SJSA1 (cell line): ENCODE data around the gene DIP2C. TPM values are rescaled to one million over a fixed set of nuclear protein-coding genes. Genes with fewer than 3 reads are reported as not detected.

ENCODE experiments used
- DNase-seq, 2 experiments: peaks; one replicate each; pipeline ENCODE4 v3.0.0-alpha.2; 2015 to 2020; ENCODE audit warnings: low spot score in 2 of 2, low read depth in 1 of 2
- H3K27ac ChIP-seq: fragments of 250-450 bp; sonication (Bioruptor Pico); 2 replicates; pipeline ENCODE4 v1.5.1; 2020; ENCODE audit warnings: mild to moderate bottlenecking, moderate library complexity
- H3K27me3 ChIP-seq: fragments of 250-450 bp; sonication (Bioruptor Pico); replicated peaks from 2 replicates; pipeline ENCODE4 v1.5.1; 2020; ENCODE audit warnings: mild to moderate bottlenecking, moderate library complexity
- H3K36me3 ChIP-seq: fragments of 250-450 bp; sonication (Bioruptor Pico); 2 replicates; pipeline ENCODE4 v1.5.1; 2020; ENCODE audit warnings: mild to moderate bottlenecking
- H3K4me1 ChIP-seq: fragments of 250-450 bp; sonication (Bioruptor Pico); replicated peaks from 2 replicates; pipeline ENCODE4 v1.6.1; 2021; ENCODE audit warnings: mild to moderate bottlenecking
- H3K4me3 ChIP-seq: fragments of 250-450 bp; sonication (Bioruptor Pico); 2 replicates; pipeline ENCODE4 v1.5.1; 2020; ENCODE audit warnings: mild to moderate bottlenecking
- H3K9me3 ChIP-seq: fragments of 250-450 bp; sonication (Bioruptor Pico); replicated peaks from 2 replicates; pipeline ENCODE4 v1.5.1; 2020; ENCODE audit warnings: mild to moderate bottlenecking
- total RNA-seq: library from RNA; depleted of rRNA; stranded (reverse); fragments of >200 nt; shearing (Covaris generic); gene quantifications from 2 replicates; pipeline ENCODE4 v1.2.3, GENCODE V29; 2014

The DIP2C gene
- total RNA-seq, 1 experiment from 2014 or later, result 17.5 TPM

DNA sequence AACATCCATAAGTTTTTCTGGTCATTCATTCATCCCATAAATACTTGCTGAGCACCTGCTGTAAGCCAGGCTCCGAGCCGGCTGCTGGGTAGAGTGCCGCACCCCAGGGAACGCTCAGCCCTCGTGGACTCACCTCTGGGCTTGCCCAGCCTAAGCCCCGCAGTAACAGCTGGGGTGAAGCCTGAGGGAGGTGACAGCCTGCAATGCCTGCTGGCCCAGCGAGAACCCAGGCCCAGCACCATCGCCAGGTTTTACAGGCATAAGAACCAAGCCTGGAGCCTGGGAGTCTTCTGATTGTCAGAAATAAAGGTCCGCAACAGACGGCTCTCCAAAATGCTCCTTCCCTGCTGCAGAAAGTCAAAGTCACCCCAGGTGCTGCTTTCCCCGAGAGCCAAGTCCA, 348.8 kb downstream of the DIP2C start:
- peaks cover 36% of the 10 kb centered on the region for H3K36me3 ChIP-seq
- no peak overlapping the region for H3K27ac ChIP-seq
- H3K4me1 ChIP-seq, result peaks cover 1% of the 10 kb centered on the region
- H3K27me3 ChIP-seq, result no peaks in the 10 kb centered on the region
- peak in 1 of 2 experiments; percentile 32 for DNase-seq
- no peak overlapping the region for H3K4me3 ChIP-seq
- H3K9me3 ChIP-seq, result no peaks in the 10 kb centered on the region

DNA sequence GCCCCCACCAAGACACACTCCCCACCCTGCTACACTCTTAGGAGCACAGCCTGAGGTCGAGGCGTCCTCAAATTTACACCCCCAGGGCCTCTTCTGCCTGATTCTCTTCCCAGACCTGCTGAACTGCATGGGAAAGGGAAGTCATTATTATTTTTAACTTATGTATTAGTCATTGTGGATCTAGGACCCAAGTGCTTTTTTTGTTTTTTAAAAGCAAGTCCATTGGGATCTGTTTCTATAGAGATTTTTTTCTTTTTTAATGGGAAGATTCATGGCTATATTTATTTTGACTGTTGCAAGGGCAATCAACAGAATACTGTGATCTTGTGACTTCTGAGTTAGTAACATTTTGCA, 350.5 kb downstream of the DIP2C start:
- Histone ChIP-seq H3K27ac (no peak overlapping the region), H3K27me3 (no peaks in the 10 kb centered on the region), H3K36me3 (peaks cover 28% of the 10 kb centered on the region), H3K4me1 (peaks cover 9% of the 10 kb centered on the region), H3K9me3 (no peaks in the 10 kb centered on the region), H3K4me3 (no peak overlapping the region)
- DNase-seq, result no peak

DNA sequence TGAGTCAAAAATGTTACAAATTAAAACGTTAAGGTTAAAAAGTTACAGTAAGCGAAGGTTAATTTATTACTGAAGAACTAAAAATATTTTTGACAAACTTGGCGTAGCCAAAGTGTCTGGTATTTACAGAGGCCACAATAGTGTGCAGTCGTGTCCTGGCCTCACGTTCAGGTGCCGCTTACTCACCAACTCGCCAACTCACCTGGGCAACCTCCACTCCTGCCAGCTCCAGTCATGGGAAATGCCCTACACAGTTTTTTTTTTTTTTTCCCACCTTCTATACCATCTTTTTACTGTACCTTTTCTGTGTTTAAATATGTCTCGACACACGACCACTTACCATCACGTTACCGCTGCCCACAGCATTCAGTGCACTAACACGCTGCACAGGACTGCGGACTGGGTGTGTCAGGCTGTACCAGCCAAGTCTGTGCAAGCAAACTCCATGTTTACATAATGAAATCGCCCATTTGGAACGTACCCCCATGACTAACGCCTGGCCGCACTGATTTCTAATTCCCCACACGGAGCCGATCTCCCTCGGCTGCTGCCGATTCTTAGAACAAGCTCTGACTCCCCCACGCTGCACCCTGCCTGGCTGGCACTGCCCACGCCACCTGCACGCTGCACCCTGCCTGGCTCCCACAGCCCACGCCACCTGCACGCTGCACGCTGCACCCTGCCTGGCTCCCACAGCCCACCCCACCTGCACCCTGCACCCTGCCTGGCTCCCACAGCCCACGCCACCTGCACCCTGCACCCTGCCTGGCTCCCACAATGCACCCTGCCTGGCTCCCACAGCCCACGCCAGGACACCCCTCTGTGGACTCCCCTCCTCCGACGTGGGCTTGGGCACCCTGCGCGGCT, 351.1 kb downstream of the DIP2C start:
- no peak overlapping the region for H3K4me3 ChIP-seq
- peaks cover 9% of the 10 kb centered on the region for H3K4me1 ChIP-seq
- no peaks in the 10 kb centered on the region for H3K27me3 ChIP-seq
- peaks cover 33% of the 10 kb centered on the region for H3K36me3 ChIP-seq
- no peaks in the 10 kb centered on the region for H3K9me3 ChIP-seq
- H3K27ac ChIP-seq, result no peak overlapping the region
- peak in 1 of 2 experiments; percentile 42 for DNase-seq

DNA sequence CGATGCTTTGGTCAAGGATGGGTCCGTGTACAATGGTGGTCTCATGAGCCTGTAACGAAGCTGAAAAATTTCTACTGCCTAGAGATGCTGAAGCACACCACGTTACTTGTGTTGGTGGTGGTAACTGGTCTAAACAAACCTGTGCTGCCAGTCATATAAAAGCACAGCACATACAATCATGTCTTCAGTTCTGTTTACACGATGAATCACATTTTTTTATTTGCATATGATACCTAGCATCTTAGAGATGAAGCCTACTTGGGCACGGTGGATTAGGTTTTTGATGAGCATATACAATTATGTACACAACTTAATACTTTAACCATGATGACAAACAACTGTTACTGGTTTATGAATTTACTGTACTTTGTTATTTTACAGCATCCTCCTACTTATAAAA, 353.2 kb downstream of the DIP2C start:
- Histone ChIP-seq H3K27me3 (no peaks in the 10 kb centered on the region), H3K27ac (no peak overlapping the region), H3K4me1 (peaks cover 9% of the 10 kb centered on the region), H3K9me3 (no peaks in the 10 kb centered on the region), H3K4me3 (no peak overlapping the region), H3K36me3 (peaks cover 28% of the 10 kb centered on the region)
- DNase-seq, result peak in 1 of 2 experiments; percentile 16

DNA sequence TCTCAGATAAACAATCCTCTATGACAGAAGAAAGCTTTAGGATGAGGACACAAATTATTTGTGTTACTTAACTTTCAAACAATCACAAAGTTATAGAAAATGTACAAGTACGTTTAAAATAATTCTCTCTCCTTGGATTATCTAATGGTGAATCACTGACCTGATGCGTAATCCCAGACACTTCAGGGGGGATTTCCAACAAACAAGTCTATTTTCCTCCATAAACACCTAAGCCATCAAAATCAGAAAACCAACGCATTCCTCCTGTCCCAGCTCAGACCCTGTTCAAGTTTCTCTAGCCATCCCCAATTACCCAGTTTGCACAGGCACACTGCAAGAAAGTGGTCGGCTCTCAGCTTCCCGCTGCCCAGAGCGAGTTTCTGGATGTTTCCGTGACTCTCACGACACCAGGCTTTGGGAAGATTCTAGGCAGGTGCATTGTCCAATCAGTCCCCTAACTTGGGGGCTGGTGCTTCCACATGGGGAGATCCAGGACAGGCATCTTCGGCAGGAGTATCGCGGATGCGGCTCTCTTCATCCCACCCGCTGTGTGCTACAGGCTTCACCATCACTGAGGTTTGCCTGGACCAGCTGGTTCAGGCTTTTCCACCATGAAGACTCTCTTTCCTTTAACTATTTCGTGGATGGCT, 354.2 kb downstream of the DIP2C start:
- H3K27me3 ChIP-seq, result no peaks in the 10 kb centered on the region
- H3K4me1 ChIP-seq, result peaks cover 9% of the 10 kb centered on the region
- peaks cover 20% of the 10 kb centered on the region for H3K36me3 ChIP-seq
- H3K4me3 ChIP-seq, result no peak overlapping the region
- no peak overlapping the region for H3K27ac ChIP-seq
- no peaks in the 10 kb centered on the region for H3K9me3 ChIP-seq
- peak; percentile 14 to 31 for DNase-seq

DNA sequence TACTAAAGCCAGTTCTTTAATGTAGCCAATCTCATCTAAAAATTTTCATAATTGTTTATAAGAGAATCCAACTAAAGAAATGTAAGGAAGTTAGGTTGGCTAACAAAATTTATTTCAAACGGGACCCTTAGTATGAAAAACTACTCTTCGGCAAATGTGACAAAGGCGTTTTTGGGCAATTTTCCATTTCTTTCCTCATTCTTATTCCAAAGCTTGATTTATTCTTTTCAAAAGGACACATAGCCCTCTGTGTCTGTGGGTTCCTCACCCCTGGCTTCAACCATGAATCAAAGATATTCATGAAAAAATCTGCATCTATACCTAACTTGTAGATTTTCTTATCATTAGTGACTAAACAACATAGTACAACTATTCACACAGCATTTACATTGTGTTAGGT, 358.3 kb downstream of the DIP2C start:
- DNase-seq, result no peak
- Histone ChIP-seq H3K27ac (no peak overlapping the region), H3K9me3 (no peaks in the 10 kb centered on the region), H3K4me3 (no peak overlapping the region), H3K36me3 (peaks cover 18% of the 10 kb centered on the region), H3K27me3 (no peaks in the 10 kb centered on the region), H3K4me1 (peaks cover 20% of the 10 kb centered on the region)

DNA sequence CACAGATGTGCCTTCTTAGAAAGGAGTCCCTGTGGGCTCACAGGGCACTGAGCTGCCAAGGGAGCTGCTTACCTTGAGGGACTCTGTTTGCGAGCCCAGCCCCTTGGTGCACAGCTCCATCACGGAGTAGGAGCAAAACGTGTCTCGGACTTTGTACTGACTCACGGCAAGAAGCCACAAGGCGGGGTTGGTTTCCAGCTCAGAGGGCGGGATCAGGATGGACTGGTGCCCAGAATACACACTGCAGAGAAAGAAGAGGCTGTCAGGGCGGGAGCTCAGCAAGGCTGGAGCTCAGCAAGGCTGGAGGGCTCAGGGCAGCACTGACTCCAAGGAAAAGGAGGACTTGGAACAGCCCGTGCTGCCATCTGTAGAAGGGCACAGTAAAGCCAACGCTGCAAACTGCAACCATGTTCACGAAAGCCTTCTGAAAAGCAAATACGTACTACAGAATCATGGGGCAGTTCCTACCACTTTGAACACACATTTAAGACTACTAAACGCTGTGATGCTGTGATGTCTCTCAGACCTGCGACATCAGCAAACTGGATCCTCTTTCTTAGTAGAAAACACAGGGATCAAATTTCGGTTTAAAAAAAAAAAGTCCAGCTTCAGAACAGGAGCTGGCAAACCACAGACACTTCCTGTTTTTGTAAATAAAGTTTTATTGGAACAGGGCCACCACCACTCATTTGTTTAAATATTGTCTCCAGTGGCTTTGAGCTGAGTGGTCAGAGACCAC, 359.9 kb downstream of the DIP2C start:
- no peaks in the 10 kb centered on the region for H3K9me3 ChIP-seq
- DNase-seq, result peak; percentile 83 to 87

DNA sequence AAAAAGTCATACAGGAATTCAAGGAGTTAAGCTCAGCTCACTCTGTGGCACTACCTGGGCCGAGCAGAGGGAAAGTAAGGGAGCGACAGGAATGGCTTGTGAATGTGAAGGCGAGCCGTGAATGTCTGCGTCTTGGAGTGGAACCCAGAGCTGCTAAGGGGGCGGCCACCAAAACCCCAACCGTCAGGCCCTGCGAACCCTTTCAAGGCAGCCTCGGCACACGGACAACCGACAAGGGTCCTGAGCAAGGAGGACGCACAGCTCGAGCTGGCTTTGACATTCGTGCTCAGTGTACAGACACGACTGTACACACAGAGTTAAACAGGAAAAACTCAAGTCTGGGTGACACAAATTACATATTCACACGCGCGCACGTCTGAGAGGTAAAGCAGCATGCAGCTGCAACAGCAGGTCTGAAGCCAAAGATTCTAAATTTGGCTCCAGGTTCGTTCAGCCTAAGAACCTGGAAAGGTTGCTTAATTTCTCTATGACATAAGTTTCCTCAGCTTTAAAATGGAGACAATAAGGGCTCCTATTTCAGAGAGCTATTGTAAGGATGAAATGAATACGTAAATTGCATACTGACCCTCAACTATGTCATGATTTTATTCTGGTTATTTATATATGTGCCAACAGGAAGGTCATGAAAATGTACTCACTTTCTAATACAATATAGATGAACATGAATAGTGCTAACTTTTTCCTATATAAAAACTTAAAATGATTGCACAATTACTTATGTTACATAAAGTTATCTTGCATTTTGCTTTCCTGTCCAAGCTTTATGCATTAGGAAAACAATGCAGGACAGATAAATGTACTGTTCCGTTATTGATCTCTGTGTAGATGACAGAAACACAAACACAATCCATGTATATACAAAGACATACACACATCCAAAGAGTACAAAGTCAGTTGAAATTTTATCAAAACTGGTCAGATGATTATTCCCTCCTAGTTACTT, 361.3 kb downstream of the DIP2C start:
- H3K36me3 ChIP-seq, result peaks cover 25% of the 10 kb centered on the region
- H3K27ac ChIP-seq, result no peak overlapping the region
- H3K4me3 ChIP-seq, result no peak overlapping the region
- H3K9me3 ChIP-seq, result no peaks in the 10 kb centered on the region
- peak in 1 of 2 experiments; percentile 26 for DNase-seq
- no peaks in the 10 kb centered on the region for H3K27me3 ChIP-seq
- peaks cover 22% of the 10 kb centered on the region for H3K4me1 ChIP-seq

More for the DNA sequence above, 359.9 kb downstream of the DIP2C start:
- peaks cover 28% of the 10 kb centered on the region for H3K36me3 ChIP-seq
- peak overlapping the region; percentile 17; the same call in 1 of the 2 replicates for H3K27ac ChIP-seq
- H3K27me3 ChIP-seq, result no peaks in the 10 kb centered on the region
- H3K4me3 ChIP-seq, result peak overlapping the region; percentile 7; the same call in 1 of the 2 replicates
- peaks cover 12% of the 10 kb centered on the region for H3K4me1 ChIP-seq

DNA sequence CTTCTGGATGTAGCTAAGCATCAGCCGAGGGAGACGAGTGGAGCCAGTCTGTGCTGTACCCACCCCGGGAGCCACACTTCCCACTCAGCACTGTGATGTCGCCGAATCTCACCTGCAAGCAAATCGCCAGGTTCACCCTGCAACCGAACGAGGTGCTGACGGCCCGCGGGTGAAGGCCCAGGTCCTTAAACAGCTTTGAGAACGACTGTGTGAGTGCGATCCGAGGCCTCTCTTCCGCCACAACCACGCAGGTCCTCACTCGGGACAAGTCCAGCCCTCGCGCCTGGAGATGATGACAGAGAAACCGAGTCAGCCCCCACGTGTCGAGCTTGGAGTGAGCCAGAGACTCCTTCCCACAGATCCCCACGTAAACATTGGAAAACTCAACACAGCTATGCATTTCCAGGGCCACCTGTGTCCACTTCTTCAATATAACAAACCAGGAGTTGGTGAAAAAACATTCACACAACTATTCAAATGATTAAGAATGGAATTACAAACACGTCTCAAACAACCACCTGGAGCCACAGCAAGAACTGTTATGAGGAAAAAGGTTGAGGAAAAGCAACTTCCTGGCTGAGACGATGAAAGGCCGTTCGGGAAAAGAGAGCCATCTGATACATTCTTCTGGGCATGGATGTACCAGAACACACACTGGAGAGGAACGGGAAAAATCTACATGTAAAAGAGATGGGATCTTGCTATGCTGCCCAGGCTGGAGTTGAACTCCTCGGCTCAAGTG, 362.4 kb downstream of the DIP2C start:
- no peak overlapping the region for H3K4me3 ChIP-seq
- DNase-seq, result peak in 1 of 2 experiments; percentile 23
- no peaks in the 10 kb centered on the region for H3K27me3 ChIP-seq
- H3K4me1 ChIP-seq, result peaks cover 22% of the 10 kb centered on the region
- H3K27ac ChIP-seq, result no peak overlapping the region
- H3K9me3 ChIP-seq, result no peaks in the 10 kb centered on the region
- H3K36me3 ChIP-seq, result peaks cover 25% of the 10 kb centered on the region

DNA sequence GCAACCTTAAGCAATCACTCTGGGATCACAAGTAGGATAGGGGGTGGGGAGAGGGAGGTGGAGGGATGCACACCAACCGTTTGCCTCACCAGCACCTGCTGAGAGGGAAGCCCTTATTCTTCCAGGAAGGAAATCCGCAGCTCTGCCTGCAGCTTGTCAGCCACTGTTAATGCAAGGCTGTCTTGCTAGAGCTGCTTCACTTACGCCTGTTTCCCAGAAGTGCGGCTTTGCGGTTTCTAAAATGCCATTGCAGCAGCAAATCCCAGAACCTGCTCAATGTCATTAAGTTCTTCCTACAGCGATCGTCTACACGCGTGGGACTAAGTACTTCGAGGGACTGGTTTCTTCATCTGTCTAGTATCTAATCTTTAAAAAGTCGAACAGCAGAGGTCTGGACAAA, 363.1 kb downstream of the DIP2C start:
- no peak overlapping the region for H3K4me3 ChIP-seq
- peaks cover 22% of the 10 kb centered on the region for H3K4me1 ChIP-seq
- H3K27me3 ChIP-seq, result no peaks in the 10 kb centered on the region
- peaks cover 25% of the 10 kb centered on the region for H3K36me3 ChIP-seq
- peak in 1 of 2 experiments; percentile 32 for DNase-seq
- H3K27ac ChIP-seq, result no peak overlapping the region
- H3K9me3 ChIP-seq, result no peaks in the 10 kb centered on the region

DNA sequence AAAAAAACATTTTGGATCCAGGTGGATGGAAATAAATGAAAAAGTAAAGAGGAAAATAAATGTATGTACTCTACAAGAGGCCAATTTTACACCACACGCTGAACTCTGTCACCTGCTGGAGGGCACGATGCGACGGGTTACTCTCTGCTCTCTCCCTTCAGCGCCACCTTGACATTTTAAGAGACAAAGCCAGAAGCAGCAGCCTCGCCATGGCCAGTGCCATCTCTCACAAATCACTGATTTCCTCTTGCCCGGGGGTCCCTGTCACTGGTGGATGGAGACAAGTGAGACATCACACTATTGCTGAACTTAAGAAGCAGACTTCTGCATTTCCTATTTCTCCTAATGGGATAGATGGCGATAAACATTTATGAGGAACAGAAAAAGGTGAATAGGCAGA, 364.2 kb downstream of the DIP2C start:
- Histone ChIP-seq H3K27ac (no peak overlapping the region), H3K4me3 (no peak overlapping the region)

DNA sequence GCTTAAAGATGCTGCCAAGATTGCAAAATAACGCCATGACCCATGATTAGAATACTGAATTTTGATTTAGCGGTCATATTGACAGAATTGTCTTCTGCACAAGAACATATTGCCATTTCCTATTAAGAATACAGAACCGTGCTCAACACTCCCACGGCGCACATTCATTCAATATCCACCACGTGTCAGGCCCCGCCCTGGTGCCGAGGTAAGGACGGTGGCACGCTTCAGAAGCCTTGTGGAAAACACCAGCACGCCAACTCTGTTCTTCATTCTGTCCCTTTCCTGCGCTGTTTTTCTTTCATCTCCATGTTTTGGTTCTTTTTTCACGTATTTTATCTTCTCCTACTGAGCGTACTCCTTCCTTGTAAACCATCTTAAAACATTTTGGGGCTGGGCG, 364.9 kb downstream of the DIP2C start:
- Histone ChIP-seq H3K27me3 (no peaks in the 10 kb centered on the region), H3K27ac (peak overlapping the region; percentile 39; the same call in 1 of the 2 replicates), H3K4me3 (no peak overlapping the region), H3K36me3 (peaks cover 34% of the 10 kb centered on the region), H3K4me1 (peaks cover 20% of the 10 kb centered on the region), H3K9me3 (no peaks in the 10 kb centered on the region)
- peak in 1 of 2 experiments; percentile 16 for DNase-seq

More for the DNA sequence above, 364.2 kb downstream of the DIP2C start:
- Histone ChIP-seq H3K36me3 (peaks cover 34% of the 10 kb centered on the region), H3K9me3 (no peaks in the 10 kb centered on the region), H3K27me3 (no peaks in the 10 kb centered on the region), H3K4me1 (peaks cover 22% of the 10 kb centered on the region)
- DNase-seq, result peak in 1 of 2 experiments; percentile 23
